ENCODE measurements around the gene CCND2.
A peak's percentile ranks its signal among the peaks of the same experiment; 100 is the strongest.

The CCND2 gene

GRCh38 chr12:4274396-4275015 is 944 bp downstream of the CCND2 start:
- in situ Hi-C loops (cut with MboI; ENCODE audit: low pct_unique_long_range_greater_than_20kb, low sequenced_read_pairs) = loop anchor here (25.0 kb wide), 1 partner anchor 387 kb away; no protein-coding TSS in a partner anchor
- DNase-seq = no peak

GRCh38 chr12:4275016-4275869 is 1.7 kb downstream of the CCND2 start:
- in situ Hi-C loops (cut with MboI; ENCODE audit: low pct_unique_long_range_greater_than_20kb, low sequenced_read_pairs) = loop anchor here (25.0 kb wide), 1 partner anchor 388 kb away; no protein-coding TSS in a partner anchor
- DNase-seq = no peak

GRCh38 chr12:4275870-4276301 is 2.3 kb downstream of the CCND2 start:
- no peak for DNase-seq
- in situ Hi-C loops (cut with MboI; ENCODE audit: low pct_unique_long_range_greater_than_20kb, low sequenced_read_pairs) = loop anchor here (25.0 kb wide), 1 partner anchor 389 kb away; no protein-coding TSS in a partner anchor

GRCh38 chr12:4276524-4277204 is 3.1 kb downstream of the CCND2 start:
- in situ Hi-C loops (cut with MboI; ENCODE audit: low pct_unique_long_range_greater_than_20kb, low sequenced_read_pairs) = loop anchor here (25.0 kb wide), 1 partner anchor 389 kb away; no protein-coding TSS in a partner anchor
- DNase-seq = peak; percentile 87

GRCh38 chr12:4277205-4277543 is 3.6 kb downstream of the CCND2 start:
- in situ Hi-C loops (cut with MboI; ENCODE audit: low pct_unique_long_range_greater_than_20kb, low sequenced_read_pairs) = loop anchor here (25.0 kb wide), 1 partner anchor 390 kb away; no protein-coding TSS in a partner anchor

GRCh38 chr12:4277857-4278256 is 4.3 kb downstream of the CCND2 start:
- in situ Hi-C loops (cut with MboI; ENCODE audit: low pct_unique_long_range_greater_than_20kb, low sequenced_read_pairs) = loop anchor here (25.0 kb wide), 1 partner anchor 391 kb away; no protein-coding TSS in a partner anchor
- no peak for DNase-seq

More at GRCh38 chr12:4277205-4277543, 3.6 kb downstream of the CCND2 start:
- no peak for DNase-seq

- in situ Hi-C loops (cut with MboI; ENCODE audit: low pct_unique_long_range_greater_than_20kb, low sequenced_read_pairs) = loop anchor here (25.0 kb wide), 1 partner anchor 391 kb away; no protein-coding TSS in a partner anchor
- DNase-seq = peak; percentile 47
Observed at GRCh38 chr12:4278329-4279197, 5.0 kb downstream of the CCND2 start.

GRCh38 chr12:4279198-4279690 is 5.7 kb downstream of the CCND2 start:
- no peak for DNase-seq
- in situ Hi-C loops (cut with MboI; ENCODE audit: low pct_unique_long_range_greater_than_20kb, low sequenced_read_pairs) = loop anchor here (25.0 kb wide), 1 partner anchor 392 kb away; no protein-coding TSS in a partner anchor

GRCh38 chr12:4280351-4281163 is 7.0 kb downstream of the CCND2 start:
- DNase-seq = no peak
- in situ Hi-C loops (cut with MboI; ENCODE audit: low pct_unique_long_range_greater_than_20kb, low sequenced_read_pairs) = loop anchor here (25.0 kb wide), 1 partner anchor 393 kb away; no protein-coding TSS in a partner anchor

GRCh38 chr12:4281173-4281654 is 7.7 kb downstream of the CCND2 start:
- DNase-seq = no peak
- in situ Hi-C loops (cut with MboI; ENCODE audit: low pct_unique_long_range_greater_than_20kb, low sequenced_read_pairs) = loop anchor here (25.0 kb wide), 1 partner anchor 394 kb away; no protein-coding TSS in a partner anchor

- in situ Hi-C loops (cut with MboI; ENCODE audit: low pct_unique_long_range_greater_than_20kb, low sequenced_read_pairs) = loop anchor here (25.0 kb wide), 1 partner anchor 395 kb away; no protein-coding TSS in a partner anchor
- no peak for DNase-seq
Observed at GRCh38 chr12:4282103-4282891, 8.7 kb downstream of the CCND2 start.

- DNase-seq = no peak
- in situ Hi-C loops (cut with MboI; ENCODE audit: low pct_unique_long_range_greater_than_20kb, low sequenced_read_pairs) = loop anchor here (25.0 kb wide), 1 partner anchor 396 kb away; no protein-coding TSS in a partner anchor
Observed at GRCh38 chr12:4282892-4283511, 9.4 kb downstream of the CCND2 start.

- in situ Hi-C loops (cut with MboI; ENCODE audit: low pct_unique_long_range_greater_than_20kb, low sequenced_read_pairs) = loop anchor here (25.0 kb wide), 1 partner anchor 396 kb away; no protein-coding TSS in a partner anchor
- DNase-seq = no peak
Observed at GRCh38 chr12:4283512-4284255, 10.1 kb downstream of the CCND2 start.

- DNase-seq = no peak
- in situ Hi-C loops (cut with MboI; ENCODE audit: low pct_unique_long_range_greater_than_20kb, low sequenced_read_pairs) = loop anchor here (25.0 kb wide), 1 partner anchor 397 kb away; no protein-coding TSS in a partner anchor
Observed at GRCh38 chr12:4284306-4284705, 10.7 kb downstream of the CCND2 start.

- no peak for DNase-seq
- in situ Hi-C loops (cut with MboI; ENCODE audit: low pct_unique_long_range_greater_than_20kb, low sequenced_read_pairs) = loop anchor here (25.0 kb wide), 1 partner anchor 398 kb away; no protein-coding TSS in a partner anchor
Observed at GRCh38 chr12:4285070-4285469, 11.5 kb downstream of the CCND2 start.
